Testis (tissue), 2 donors: ENCODE data around the gene NUTM2E.
"Not testable (repeated sequence)": the region's sequence is repeated elsewhere in the genome, so short reads cannot be mapped to it uniquely, and the experiment has no call there.

ENCODE experiments used
- CTCF ChIP-seq, 3 experiments: fragments of 450-650 bp in 2 of 3; fragments of 200-600 bp in 1 of 3; sonication (generic) in 1 of 3; IDR thresholded peaks; one replicate each; pipeline ENCODE4 v1.5.1; 2016 to 2019; ENCODE audit warnings: antibody characterized with exemption in 3 of 3, mild to moderate bottlenecking in 2 of 3, moderate library complexity in 1 of 3
- POLR2A ChIP-seq: fragments of 450-650 bp; IDR thresholded peaks from one replicate; pipeline ENCODE4 v1.6.1; 2017; ENCODE audit warnings: antibody characterized with exemption, mild to moderate bottlenecking, moderate library complexity

DNA sequence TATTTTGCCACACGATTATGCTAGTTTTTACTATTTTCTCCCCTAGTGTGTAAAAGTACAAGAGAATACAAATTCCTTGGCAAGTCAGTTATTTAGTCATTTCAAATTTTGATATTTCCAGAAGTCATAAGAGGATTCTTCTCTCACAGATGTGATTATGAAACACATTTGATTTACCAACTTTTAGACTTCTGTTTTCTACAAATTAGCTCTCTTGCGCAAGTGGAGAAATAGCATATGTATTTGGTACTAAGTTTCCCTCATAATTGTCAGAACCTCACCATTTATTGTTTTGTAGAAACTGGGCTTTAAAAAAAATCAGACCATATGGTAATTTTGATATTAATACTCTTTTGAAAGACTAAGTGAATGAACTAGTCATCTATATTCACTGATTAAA, 9.4 kb downstream of the NUTM2E start:
- not testable (repeated sequence) for TF ChIP-seq POLR2A; CTCF (IDR thresholded peaks at IDR 0.05)
